GM23338 (cell line): ENCODE data around the gene STPG2. TPM values are rescaled to one million over a fixed set of nuclear protein-coding genes. Genes with fewer than 3 reads are reported as not detected.

ENCODE experiments used
- ATAC-seq: fragments of 200-7000 bp; cut with Tn5 transposase; 3 replicates; pipeline ENCODE4 v1.9.1; 2020
- DNase-seq: peaks from one replicate; pipeline ENCODE4 v3.0.0-alpha.2; 2015; ENCODE audit warnings: low spot score
- H2AFZ ChIP-seq: fragments of 200-600 bp; sonication (generic); 2 replicates; pipeline ENCODE4 v1.8.0; 2016; ENCODE audit warnings: antibody characterized with exemption, mild to moderate bottlenecking, moderate library complexity
- H3F3A ChIP-seq: fragments of 200-600 bp; sonication (generic); replicated peaks from 2 replicates; pipeline ENCODE4 v1.8.0; 2017; ENCODE audit warnings: antibody characterized with exemption, mixed run types, low read depth
- H3K27ac ChIP-seq: fragments of 200-600 bp; sonication (generic); 2 replicates; pipeline ENCODE4 v1.6.1; 2016; ENCODE audit warnings: low read depth
- H3K27me3 ChIP-seq: fragments of 200-600 bp; sonication (generic); 2 replicates; pipeline ENCODE4 v1.8.0; 2016; ENCODE audit warnings: mild to moderate bottlenecking, mixed run types, moderate library complexity; ENCODE audit not compliant: insufficient read depth
- H3K36me3 ChIP-seq: fragments of 200-600 bp; sonication (generic); 2 replicates; pipeline ENCODE4 v1.8.0; 2016; ENCODE audit warnings: mild to moderate bottlenecking; ENCODE audit not compliant: insufficient read depth
- H3K4me1 ChIP-seq: fragments of 200-600 bp; sonication (generic); 2 replicates; pipeline ENCODE4 v1.8.0; 2016; ENCODE audit warnings: mild to moderate bottlenecking, moderate library complexity; ENCODE audit not compliant: insufficient read depth
- H3K4me2 ChIP-seq: fragments of 200-600 bp; sonication (generic); 2 replicates; pipeline ENCODE4 v1.7.1; 2017; ENCODE audit warnings: mixed run types
- H3K4me3 ChIP-seq: fragments of 200-600 bp; sonication (generic); 2 replicates; pipeline ENCODE4 v1.6.1; 2016; ENCODE audit warnings: mixed run types
- H3K79me2 ChIP-seq: fragments of 200-600 bp; sonication (generic); replicated peaks from 2 replicates; pipeline ENCODE4 v1.8.0; 2017; ENCODE audit warnings: mild to moderate bottlenecking; ENCODE audit not compliant: insufficient read depth
- H3K9me2 ChIP-seq: fragments of 200-600 bp; sonication (generic); 2 replicates; pipeline ENCODE4 v1.8.0; 2017; ENCODE audit not compliant: insufficient read depth
- H4K20me1 ChIP-seq: fragments of 200-600 bp; sonication (generic); replicated peaks from 2 replicates; pipeline ENCODE4 v1.8.0; 2017; ENCODE audit warnings: mild to moderate bottlenecking; ENCODE audit not compliant: insufficient read depth
- H3K27ac Mint-ChIP-seq: 2 replicates; pipeline ENCODE4 v1.8.0; 2020; ENCODE audit warnings: inconsistent platforms, mild to moderate bottlenecking, moderate library complexity, mixed read lengths
- H3K27me3 Mint-ChIP-seq: 3 replicates; pipeline ENCODE4 v1.8.0; 2022; ENCODE audit warnings: low read depth, mild to moderate bottlenecking, moderate library complexity, mixed read lengths, inconsistent platforms; ENCODE audit not compliant: insufficient read depth, poor library complexity
- H3K36me3 Mint-ChIP-seq: 3 replicates; pipeline ENCODE4 v1.8.0; 2021; ENCODE audit warnings: low read depth, mild to moderate bottlenecking, inconsistent platforms, moderate library complexity, mixed read lengths
- H3K4me1 Mint-ChIP-seq: 3 replicates; pipeline ENCODE4 v1.8.0; 2020; ENCODE audit warnings: mild to moderate bottlenecking, inconsistent platforms, mixed read lengths
- H3K4me3 Mint-ChIP-seq: 3 replicates; pipeline ENCODE4 v1.8.0; 2021; ENCODE audit warnings: moderate library complexity, mild to moderate bottlenecking, inconsistent platforms, mixed read lengths
- H3K9me3 Mint-ChIP-seq: 3 replicates; pipeline ENCODE4 v1.8.0; 2020; ENCODE audit warnings: moderate library complexity, mild to moderate bottlenecking, inconsistent platforms, mixed read lengths
- CREB1 ChIP-seq: fragments of 250-450 bp; sonication (Bioruptor Pico); IDR thresholded peaks from 2 replicates; pipeline ENCODE4 v1.5.0; 2020; ENCODE audit warnings: low read depth, mild to moderate bottlenecking, moderate library complexity
- EZH2 ChIP-seq: fragments of 200-600 bp; sonication (generic); IDR thresholded peaks from one replicate; pipeline ENCODE4 v1.8.0; 2017; ENCODE audit warnings: antibody characterized with exemption, mild to moderate bottlenecking, low read depth; ENCODE audit not compliant: unreplicated experiment
- JUNB ChIP-seq: IDR thresholded peaks from one replicate; pipeline ENCODE4 v1.6.1; 2016; ENCODE audit warnings: antibody characterized with exemption; ENCODE audit not compliant: unreplicated experiment
- NANOG ChIP-seq: IDR thresholded peaks from 2 replicates; pipeline ENCODE4 v1.6.1; 2016; ENCODE audit warnings: antibody characterized with exemption, borderline replicate concordance
- POLR2AphosphoS5 ChIP-seq: IDR thresholded peaks from 2 replicates; pipeline ENCODE4 v1.6.1; 2016; ENCODE audit warnings: antibody characterized with exemption, low read depth
- STAT1 ChIP-seq: IDR thresholded peaks from one replicate; pipeline ENCODE4 v1.6.1; 2016; ENCODE audit warnings: antibody characterized with exemption; ENCODE audit not compliant: unreplicated experiment
- ZNF114 ChIP-seq: fragments of 250-450 bp; sonication (Bioruptor Pico); IDR thresholded peaks from 2 replicates; pipeline ENCODE4 v1.5.0; 2020; ENCODE audit warnings: mild to moderate bottlenecking, moderate library complexity
- ZNF331 ChIP-seq: fragments of 250-450 bp; sonication (Bioruptor Pico); IDR thresholded peaks from 2 replicates; pipeline ENCODE4 v1.5.0; 2020; ENCODE audit warnings: low read depth, mild to moderate bottlenecking, moderate library complexity
- polyA plus RNA-seq: library from polyadenylated mRNA; unstranded; fragments of >200 nt; fragmentation: Nextera tagmentation; extraction: Ambion mirVana; gene quantifications from 2 replicates; pipeline ENCODE4 v1.2.1, GENCODE V29; 2016
- total RNA-seq: library from RNA; depleted of rRNA; stranded (reverse); fragments of >200 nt; shearing (Covaris generic); gene quantifications from 2 replicates; pipeline ENCODE4 v1.2.3, GENCODE V29; 2014
- TF ChIP-seq, protein P1 (sequence below): fragments of 250-450 bp; sonication (Bioruptor Pico); IDR thresholded peaks from 2 replicates; pipeline ENCODE4 v1.5.0; 2020; ENCODE audit warnings: mild to moderate bottlenecking, moderate library complexity
- TF ChIP-seq, protein P2 (sequence below): IDR thresholded peaks from 2 replicates; pipeline ENCODE4 v1.6.1; 2016; ENCODE audit warnings: antibody characterized with exemption
- TF ChIP-seq, protein P3 (sequence below), 2 experiments: fragments of 200-600 bp in 1 of 2; sonication (generic) in 1 of 2; conservative IDR thresholded peaks; 2 replicates each; pipeline versions ENCODE4 v1.5.1 to v1.6.1; 2016 to 2017; ENCODE audit warnings: antibody characterized with exemption in 2 of 2, low read depth in 2 of 2, mild to moderate bottlenecking in 2 of 2, moderate library complexity in 1 of 2
- TF ChIP-seq, protein P4 (sequence below): IDR thresholded peaks from one replicate; pipeline ENCODE4 v1.6.1; 2018; ENCODE audit warnings: antibody characterized with exemption; ENCODE audit not compliant: unreplicated experiment

STPG2 gene
- total and polyA plus RNA-seq, 2 experiments from 2014 or later = 0.17 to 0.32 TPM

DNA sequence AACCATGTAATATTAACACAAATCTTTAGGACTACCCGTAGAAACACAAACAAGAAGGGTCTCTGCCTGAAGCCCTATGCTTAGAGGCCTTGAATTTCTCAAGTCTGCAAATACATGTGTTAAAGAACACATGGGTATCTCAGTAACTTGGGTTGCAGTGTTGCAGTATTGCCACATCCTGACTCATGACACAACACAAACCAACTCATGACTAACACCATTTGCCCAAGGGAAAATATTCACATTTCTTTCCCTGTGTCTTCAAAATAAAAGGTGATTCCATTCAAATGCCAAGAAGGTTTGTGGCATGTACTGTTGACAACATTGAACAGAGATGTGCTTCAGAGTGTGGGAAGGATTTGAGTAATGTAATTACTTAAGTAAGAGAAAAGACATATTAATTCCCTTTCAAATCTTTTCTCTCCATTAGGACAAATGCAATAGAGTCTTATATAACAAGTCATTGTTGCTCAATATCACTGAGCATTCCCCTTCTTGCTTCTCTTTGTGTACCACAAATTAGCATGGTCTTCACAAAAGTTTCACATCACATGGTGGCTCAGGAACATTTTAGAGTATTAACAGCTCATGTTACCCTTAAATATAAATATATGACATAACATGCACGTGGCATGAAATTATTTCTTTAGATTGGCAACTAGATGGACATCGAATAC, 487.1 kb downstream of the STPG2 start (continued):
- TF ChIP-seq, protein P1, sequence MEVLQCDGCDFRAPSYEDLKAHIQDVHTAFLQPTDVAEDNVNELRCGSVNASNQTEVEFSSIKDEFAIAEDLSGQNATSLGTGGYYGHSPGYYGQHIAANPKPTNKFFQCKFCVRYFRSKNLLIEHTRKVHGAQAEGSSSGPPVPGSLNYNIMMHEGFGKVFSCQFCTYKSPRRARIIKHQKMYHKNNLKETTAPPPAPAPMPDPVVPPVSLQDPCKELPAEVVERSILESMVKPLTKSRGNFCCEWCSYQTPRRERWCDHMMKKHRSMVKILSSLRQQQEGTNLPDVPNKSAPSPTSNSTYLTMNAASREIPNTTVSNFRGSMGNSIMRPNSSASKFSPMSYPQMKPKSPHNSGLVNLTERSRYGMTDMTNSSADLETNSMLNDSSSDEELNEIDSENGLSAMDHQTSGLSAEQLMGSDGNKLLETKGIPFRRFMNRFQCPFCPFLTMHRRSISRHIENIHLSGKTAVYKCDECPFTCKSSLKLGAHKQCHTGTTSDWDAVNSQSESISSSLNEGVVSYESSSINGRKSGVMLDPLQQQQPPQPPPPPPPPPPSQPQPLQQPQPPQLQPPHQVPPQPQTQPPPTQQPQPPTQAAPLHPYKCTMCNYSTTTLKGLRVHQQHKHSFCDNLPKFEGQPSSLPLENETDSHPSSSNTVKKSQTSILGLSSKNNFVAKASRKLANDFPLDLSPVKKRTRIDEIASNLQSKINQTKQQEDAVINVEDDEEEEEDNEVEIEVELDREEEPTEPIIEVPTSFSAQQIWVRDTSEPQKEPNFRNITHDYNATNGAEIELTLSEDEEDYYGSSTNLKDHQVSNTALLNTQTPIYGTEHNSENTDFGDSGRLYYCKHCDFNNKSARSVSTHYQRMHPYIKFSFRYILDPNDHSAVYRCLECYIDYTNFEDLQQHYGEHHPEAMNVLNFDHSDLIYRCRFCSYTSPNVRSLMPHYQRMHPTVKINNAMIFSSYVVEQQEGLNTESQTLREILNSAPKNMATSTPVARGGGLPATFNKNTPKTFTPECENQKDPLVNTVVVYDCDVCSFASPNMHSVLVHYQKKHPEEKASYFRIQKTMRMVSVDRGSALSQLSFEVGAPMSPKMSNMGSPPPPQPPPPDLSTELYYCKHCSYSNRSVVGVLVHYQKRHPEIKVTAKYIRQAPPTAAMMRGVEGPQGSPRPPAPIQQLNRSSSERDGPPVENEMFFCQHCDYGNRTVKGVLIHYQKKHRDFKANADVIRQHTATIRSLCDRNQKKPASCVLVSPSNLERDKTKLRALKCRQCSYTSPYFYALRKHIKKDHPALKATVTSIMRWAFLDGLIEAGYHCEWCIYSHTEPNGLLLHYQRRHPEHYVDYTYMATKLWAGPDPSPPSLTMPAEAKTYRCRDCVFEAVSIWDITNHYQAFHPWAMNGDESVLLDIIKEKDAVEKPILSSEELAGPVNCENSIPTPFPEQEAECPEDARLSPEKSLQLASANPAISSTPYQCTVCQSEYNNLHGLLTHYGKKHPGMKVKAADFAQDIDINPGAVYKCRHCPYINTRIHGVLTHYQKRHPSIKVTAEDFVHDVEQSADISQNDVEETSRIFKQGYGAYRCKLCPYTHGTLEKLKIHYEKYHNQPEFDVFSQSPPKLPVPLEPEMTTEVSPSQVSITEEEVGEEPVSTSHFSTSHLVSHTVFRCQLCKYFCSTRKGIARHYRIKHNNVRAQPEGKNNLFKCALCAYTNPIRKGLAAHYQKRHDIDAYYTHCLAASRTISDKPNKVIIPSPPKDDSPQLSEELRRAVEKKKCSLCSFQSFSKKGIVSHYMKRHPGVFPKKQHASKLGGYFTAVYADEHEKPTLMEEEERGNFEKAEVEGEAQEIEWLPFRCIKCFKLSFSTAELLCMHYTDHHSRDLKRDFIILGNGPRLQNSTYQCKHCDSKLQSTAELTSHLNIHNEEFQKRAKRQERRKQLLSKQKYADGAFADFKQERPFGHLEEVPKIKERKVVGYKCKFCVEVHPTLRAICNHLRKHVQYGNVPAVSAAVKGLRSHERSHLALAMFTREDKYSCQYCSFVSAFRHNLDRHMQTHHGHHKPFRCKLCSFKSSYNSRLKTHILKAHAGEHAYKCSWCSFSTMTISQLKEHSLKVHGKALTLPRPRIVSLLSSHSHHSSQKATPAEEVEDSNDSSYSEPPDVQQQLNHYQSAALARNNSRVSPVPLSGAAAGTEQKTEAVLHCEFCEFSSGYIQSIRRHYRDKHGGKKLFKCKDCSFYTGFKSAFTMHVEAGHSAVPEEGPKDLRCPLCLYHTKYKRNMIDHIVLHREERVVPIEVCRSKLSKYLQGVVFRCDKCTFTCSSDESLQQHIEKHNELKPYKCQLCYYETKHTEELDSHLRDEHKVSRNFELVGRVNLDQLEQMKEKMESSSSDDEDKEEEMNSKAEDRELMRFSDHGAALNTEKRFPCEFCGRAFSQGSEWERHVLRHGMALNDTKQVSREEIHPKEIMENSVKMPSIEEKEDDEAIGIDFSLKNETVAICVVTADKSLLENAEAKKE (CRISPR knock-in tag) = no peak

DNA sequence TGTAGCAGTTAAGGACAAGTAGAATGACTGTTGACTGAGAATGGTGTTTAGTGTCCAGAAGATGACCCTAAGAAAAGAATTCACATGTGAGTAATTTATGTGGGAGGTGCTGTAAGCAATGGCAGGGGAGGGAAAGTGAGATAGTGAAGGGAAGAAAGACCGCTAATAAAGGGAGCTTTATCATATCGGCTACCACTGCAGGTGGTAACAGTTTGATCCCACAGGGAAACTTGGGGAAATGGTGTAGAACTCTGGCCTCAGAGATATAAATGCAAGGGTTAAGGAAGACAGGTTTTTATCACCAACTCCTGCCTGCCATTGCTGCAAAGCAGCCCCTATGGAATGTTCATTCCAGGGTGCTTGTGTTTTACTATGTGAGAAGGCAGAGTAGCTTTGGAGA, 489.6 kb downstream of the STPG2 start:
- no peak overlapping the region for H3K27ac ChIP-seq
- no peak overlapping the region for H3K4me2 ChIP-seq
- Mint-ChIP-seq H3K27ac (no peak overlapping the region), H3K4me1 (0 out of 3 replicates have a peak, but pooled peaks cover 3% of the 10 kb centered on the region), H3K9me3 (no peaks in the 10 kb centered on the region), H3K36me3 (no peaks in the 10 kb centered on the region), H3K4me3 (no peak overlapping the region), H3K27me3 (no peaks in the 10 kb centered on the region)
- H3F3A ChIP-seq = no peaks in the 10 kb centered on the region
- no peaks in the 10 kb centered on the region for H3K27me3 ChIP-seq
- no peak overlapping the region for H3K4me3 ChIP-seq
- H3K9me2 ChIP-seq = no peaks in the 10 kb centered on the region
- H4K20me1 ChIP-seq = no peaks in the 10 kb centered on the region
- no peak overlapping the region for H2AFZ ChIP-seq
- no peaks in the 10 kb centered on the region for H3K79me2 ChIP-seq
- no peaks in the 10 kb centered on the region for H3K36me3 ChIP-seq
- ATAC-seq = no peak
- H3K4me1 ChIP-seq = no peaks in the 10 kb centered on the region
- no peak for DNase-seq
- TF ChIP-seq, protein P2, sequence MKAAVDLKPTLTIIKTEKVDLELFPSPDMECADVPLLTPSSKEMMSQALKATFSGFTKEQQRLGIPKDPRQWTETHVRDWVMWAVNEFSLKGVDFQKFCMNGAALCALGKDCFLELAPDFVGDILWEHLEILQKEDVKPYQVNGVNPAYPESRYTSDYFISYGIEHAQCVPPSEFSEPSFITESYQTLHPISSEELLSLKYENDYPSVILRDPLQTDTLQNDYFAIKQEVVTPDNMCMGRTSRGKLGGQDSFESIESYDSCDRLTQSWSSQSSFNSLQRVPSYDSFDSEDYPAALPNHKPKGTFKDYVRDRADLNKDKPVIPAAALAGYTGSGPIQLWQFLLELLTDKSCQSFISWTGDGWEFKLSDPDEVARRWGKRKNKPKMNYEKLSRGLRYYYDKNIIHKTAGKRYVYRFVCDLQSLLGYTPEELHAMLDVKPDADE = no peak
- TF ChIP-seq ZNF331 (no peak), NANOG (no peak), CREB1 (CRISPR knock-in tag) (no peak), STAT1 (no peak), POLR2AphosphoS5 (no peak), EZH2 (no peak), ZNF114 (no peak), JUNB (no peak)
- TF ChIP-seq, protein P3, sequence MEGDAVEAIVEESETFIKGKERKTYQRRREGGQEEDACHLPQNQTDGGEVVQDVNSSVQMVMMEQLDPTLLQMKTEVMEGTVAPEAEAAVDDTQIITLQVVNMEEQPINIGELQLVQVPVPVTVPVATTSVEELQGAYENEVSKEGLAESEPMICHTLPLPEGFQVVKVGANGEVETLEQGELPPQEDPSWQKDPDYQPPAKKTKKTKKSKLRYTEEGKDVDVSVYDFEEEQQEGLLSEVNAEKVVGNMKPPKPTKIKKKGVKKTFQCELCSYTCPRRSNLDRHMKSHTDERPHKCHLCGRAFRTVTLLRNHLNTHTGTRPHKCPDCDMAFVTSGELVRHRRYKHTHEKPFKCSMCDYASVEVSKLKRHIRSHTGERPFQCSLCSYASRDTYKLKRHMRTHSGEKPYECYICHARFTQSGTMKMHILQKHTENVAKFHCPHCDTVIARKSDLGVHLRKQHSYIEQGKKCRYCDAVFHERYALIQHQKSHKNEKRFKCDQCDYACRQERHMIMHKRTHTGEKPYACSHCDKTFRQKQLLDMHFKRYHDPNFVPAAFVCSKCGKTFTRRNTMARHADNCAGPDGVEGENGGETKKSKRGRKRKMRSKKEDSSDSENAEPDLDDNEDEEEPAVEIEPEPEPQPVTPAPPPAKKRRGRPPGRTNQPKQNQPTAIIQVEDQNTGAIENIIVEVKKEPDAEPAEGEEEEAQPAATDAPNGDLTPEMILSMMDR (conservative IDR thresholded peaks at IDR 0.05; ENCODE audit: low read depth in 2 of 2) = no peak
- TF ChIP-seq, protein P4, sequence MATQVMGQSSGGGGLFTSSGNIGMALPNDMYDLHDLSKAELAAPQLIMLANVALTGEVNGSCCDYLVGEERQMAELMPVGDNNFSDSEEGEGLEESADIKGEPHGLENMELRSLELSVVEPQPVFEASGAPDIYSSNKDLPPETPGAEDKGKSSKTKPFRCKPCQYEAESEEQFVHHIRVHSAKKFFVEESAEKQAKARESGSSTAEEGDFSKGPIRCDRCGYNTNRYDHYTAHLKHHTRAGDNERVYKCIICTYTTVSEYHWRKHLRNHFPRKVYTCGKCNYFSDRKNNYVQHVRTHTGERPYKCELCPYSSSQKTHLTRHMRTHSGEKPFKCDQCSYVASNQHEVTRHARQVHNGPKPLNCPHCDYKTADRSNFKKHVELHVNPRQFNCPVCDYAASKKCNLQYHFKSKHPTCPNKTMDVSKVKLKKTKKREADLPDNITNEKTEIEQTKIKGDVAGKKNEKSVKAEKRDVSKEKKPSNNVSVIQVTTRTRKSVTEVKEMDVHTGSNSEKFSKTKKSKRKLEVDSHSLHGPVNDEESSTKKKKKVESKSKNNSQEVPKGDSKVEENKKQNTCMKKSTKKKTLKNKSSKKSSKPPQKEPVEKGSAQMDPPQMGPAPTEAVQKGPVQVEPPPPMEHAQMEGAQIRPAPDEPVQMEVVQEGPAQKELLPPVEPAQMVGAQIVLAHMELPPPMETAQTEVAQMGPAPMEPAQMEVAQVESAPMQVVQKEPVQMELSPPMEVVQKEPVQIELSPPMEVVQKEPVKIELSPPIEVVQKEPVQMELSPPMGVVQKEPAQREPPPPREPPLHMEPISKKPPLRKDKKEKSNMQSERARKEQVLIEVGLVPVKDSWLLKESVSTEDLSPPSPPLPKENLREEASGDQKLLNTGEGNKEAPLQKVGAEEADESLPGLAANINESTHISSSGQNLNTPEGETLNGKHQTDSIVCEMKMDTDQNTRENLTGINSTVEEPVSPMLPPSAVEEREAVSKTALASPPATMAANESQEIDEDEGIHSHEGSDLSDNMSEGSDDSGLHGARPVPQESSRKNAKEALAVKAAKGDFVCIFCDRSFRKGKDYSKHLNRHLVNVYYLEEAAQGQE = no peak
